Cardiac muscle cell (in vitro differentiated cells and primary cell): ENCODE results near the gene DQX1. TPM values are rescaled to one million over a fixed set of nuclear protein-coding genes. Genes with fewer than 3 reads are reported as not detected.

Experiments
- DNase-seq, 2 donors: peaks; one replicate each; pipeline versions ENCODE4 v3.0.0 to v3.0.0-alpha.2; 2010 to 2017; ENCODE audit warnings: low read depth in 1 of 2, low spot score in 1 of 2
- H3K27ac ChIP-seq: fragments of 200-600 bp; sonication (generic); 2 replicates; pipeline ENCODE4 v1.5.1; 2016
- H3K27me3 ChIP-seq: fragments of 200-600 bp; sonication (generic); 2 replicates; pipeline ENCODE4 v1.6.0; 2016; ENCODE audit warnings: control low read depth
- H3K36me3 ChIP-seq: fragments of 200-600 bp; sonication (generic); 2 replicates; pipeline ENCODE4 v1.5.1; 2016; ENCODE audit warnings: control low read depth
- H3K4me1 ChIP-seq: fragments of 200-600 bp; sonication (generic); 2 replicates; pipeline ENCODE4 v1.8.1; 2017; ENCODE audit warnings: low read depth, mild to moderate bottlenecking, mixed run types
- H3K4me3 ChIP-seq: fragments of 200-600 bp; sonication (generic); 2 replicates; pipeline ENCODE4 v1.5.1; 2016; ENCODE audit warnings: mild to moderate bottlenecking
- H3K9me3 ChIP-seq: fragments of 200-600 bp; sonication (generic); 2 replicates; pipeline ENCODE4 v1.5.1; 2017; ENCODE audit warnings: low read depth, mild to moderate bottlenecking, control low read depth
- CTCF ChIP-seq: IDR thresholded peaks from 2 replicates; pipeline ENCODE4 v1.5.1; 2012; ENCODE audit warnings: low read depth, mild to moderate bottlenecking, low read length
- polyA plus RNA-seq: library from polyadenylated mRNA; unstranded; fragments of >200 nt; fragmentation: Nextera tagmentation; extraction: Ambion mirVana; gene quantifications from 2 replicates; pipeline ENCODE4 v1.2.1, GENCODE V29; 2016
- total RNA-seq: library from RNA; depleted of rRNA; stranded (reverse); fragments of >200 nt; gene quantifications from 2 replicates; pipeline ENCODE4 v1.2.3, GENCODE V29; 2016

Gene DQX1
- total and polyA plus RNA-seq, 2 experiments from 2014 or later, result 0.67 to 0.98 TPM

GRCh38 chr2:74499940-74500577 is 26.0 kb downstream of the DQX1 start:
- Histone ChIP-seq H3K9me3 (no peaks in the 10 kb centered on the region), H3K4me1 (peaks cover 17% of the 10 kb centered on the region), H3K27ac (no peak overlapping the region), H3K27me3 (peaks cover 100% of the 10 kb centered on the region), H3K4me3 (peak overlapping the region; percentile 28), H3K36me3 (no peaks in the 10 kb centered on the region)
- DNase-seq, result no peak
- TF ChIP-seq CTCF, result no peak

DNA sequence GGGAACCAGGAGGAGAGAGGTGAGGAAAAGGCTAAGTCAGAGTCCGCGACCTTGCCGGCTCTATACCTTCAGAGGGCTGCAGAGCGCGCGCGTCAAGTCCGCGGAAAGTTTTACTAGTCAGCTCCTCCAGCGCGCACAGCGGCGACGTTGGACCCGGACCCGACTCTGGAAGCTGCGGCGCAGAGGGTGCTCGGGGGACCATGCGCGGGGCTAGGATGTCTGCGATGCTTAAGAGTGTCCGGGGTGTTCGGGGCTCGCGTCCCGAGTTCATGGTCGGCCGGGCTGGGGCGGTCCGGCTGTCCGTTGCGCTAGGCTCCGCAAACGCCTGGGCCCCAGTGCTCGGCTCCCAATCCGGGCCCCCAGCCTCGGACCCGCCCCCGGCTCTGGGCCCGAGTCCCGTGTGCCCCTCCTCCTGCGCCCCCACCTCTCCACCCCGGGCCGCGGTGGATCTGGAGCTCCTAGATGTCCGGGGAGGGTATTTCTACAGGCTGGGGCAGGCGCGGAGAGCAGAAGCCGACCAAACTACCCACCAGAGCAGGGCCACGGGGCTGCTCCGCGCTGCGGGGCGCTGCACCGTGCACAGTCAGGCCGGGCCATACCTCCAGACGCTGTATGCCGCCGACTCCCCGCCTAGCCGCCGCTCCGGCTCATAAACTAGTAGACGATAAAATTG is 26.6 kb downstream of the DQX1 start, which contains the start of gene LBX2:
Gene LBX2 (minus strand): TSS at position 337 of the 673 bp plus-strand sequence. CDS start 66 bp downstream, at position 271.
- H3K27me3 ChIP-seq, result peaks cover 96% of the 10 kb centered on the region
- H3K36me3 ChIP-seq, result no peaks in the 10 kb centered on the region
- no peak for TF ChIP-seq CTCF

GRCh38 chr2:74498500-74499266 is 27.3 kb downstream of the DQX1 start:
- no peaks in the 10 kb centered on the region for H3K9me3 ChIP-seq
- no peaks in the 10 kb centered on the region for H3K36me3 ChIP-seq
- no peak overlapping the region for H3K27ac ChIP-seq
- H3K27me3 ChIP-seq, result peaks cover 88% of the 10 kb centered on the region
- no peak for TF ChIP-seq CTCF
- DNase-seq, result peak in 1 of 2 donors; percentile 45
- H3K4me1 ChIP-seq, result peaks cover 17% of the 10 kb centered on the region
- H3K4me3 ChIP-seq, result peak overlapping the region; percentile 28

More for the DNA sequence above, 26.6 kb downstream of the DQX1 start, which contains the start of gene LBX2:
- peak; percentile 32 to 47 for DNase-seq
- Histone ChIP-seq H3K9me3 (no peaks in the 10 kb centered on the region), H3K4me1 (peaks cover 17% of the 10 kb centered on the region), H3K4me3 (peak within 1 kb of the TSS; percentile 28), H3K27ac (no peak within 1 kb of the TSS)

GRCh38 chr2:74497777-74498499 is 28.1 kb downstream of the DQX1 start:
- no peak overlapping the region for H3K27ac ChIP-seq
- peak overlapping the region; percentile 28 for H3K4me3 ChIP-seq
- H3K36me3 ChIP-seq, result peaks cover 4% of the 10 kb centered on the region
- DNase-seq, result peak in 1 of 2 donors; percentile 27
- no peaks in the 10 kb centered on the region for H3K9me3 ChIP-seq
- TF ChIP-seq CTCF, result no peak
- peaks cover 81% of the 10 kb centered on the region for H3K27me3 ChIP-seq
- peaks cover 17% of the 10 kb centered on the region for H3K4me1 ChIP-seq
